Heart right ventricle (tissue), 16 donors: ENCODE results near the gene OR13J1. TPM values are rescaled to one million over a fixed set of nuclear protein-coding genes. Genes with fewer than 3 reads are reported as not detected.

Experiments
- ATAC-seq, 8 donors: fragments of 200-7000 bp; cut with Tn5 transposase; one replicate each; pipeline ENCODE4 v1.9.1; 2020; ENCODE audit warnings: mild to moderate bottlenecking in 8 of 8, moderate library complexity in 8 of 8, moderate number of reproducible peaks in 1 of 8
- DNase-seq, 2 donors: peaks; one replicate each; pipeline ENCODE4 v3.0.0-alpha.2; 2020
- H3K27ac ChIP-seq, 10 donors: fragments of 200-600 bp; sonication (generic) in 2 of 10; one replicate each; pipeline versions ENCODE4 v1.5.0 to v1.8.0; 2020 to 2022; ENCODE audit warnings: mild to moderate bottlenecking in 3 of 10
- H3K27me3 ChIP-seq, 7 donors: fragments of 200-600 bp; one replicate each; pipeline ENCODE4 v1.8.0; 2021 to 2022; ENCODE audit warnings: mild to moderate bottlenecking in 2 of 7
- H3K36me3 ChIP-seq, 9 donors: fragments of 200-600 bp; sonication (generic) in 1 of 9; one replicate each; pipeline versions ENCODE4 v1.5.0 to v1.8.0; 2020 to 2022; ENCODE audit warnings: mild to moderate bottlenecking in 2 of 9
- H3K4me1 ChIP-seq, 9 donors: fragments of 200-600 bp; sonication (generic) in 1 of 9; one replicate each; pipeline versions ENCODE4 v1.5.0 to v1.8.0; 2020 to 2022; ENCODE audit warnings: mild to moderate bottlenecking in 4 of 9
- H3K4me3 ChIP-seq, 10 donors: fragments of 200-600 bp; sonication (generic) in 2 of 10; one replicate each; pipeline versions ENCODE4 v1.5.0 to v1.8.0; 2020 to 2022; ENCODE audit warnings: mild to moderate bottlenecking in 7 of 10, moderate library complexity in 2 of 10
- H3K9me3 ChIP-seq, 11 donors: fragments of 200-600 bp in 10 of 11; sonication (generic) in 2 of 11; one replicate each; pipeline versions ENCODE4 v1.5.0 to v1.8.0; 2013 to 2022; ENCODE audit warnings: mild to moderate bottlenecking in 2 of 11, control low read depth in 1 of 11, moderate library complexity in 1 of 11
- CTCF ChIP-seq, 9 donors: fragments of 200-600 bp; sonication (generic) in 2 of 9; IDR thresholded peaks; one replicate each; pipeline versions ENCODE4 v1.5.0 to v1.8.0; 2021 to 2022; ENCODE audit warnings: antibody characterized with exemption in 9 of 9, mild to moderate bottlenecking in 5 of 9, moderate library complexity in 1 of 9
- WGBS, 2 donors: extraction: QIAGEN DNeasy Blood & Tissue Kit; methylation state at CpG; one replicate each; pipeline ENCODE4 v1.1.7; 2013; ENCODE audit warnings: inconsistent platforms in 1 of 2; 5-methylcytosine and 5-hydroxymethylcytosine counted together
- intact Hi-C, 10 donors: fragments of 100-400 bp; cut with DNase I; formaldehyde crosslinking; loops; one replicate each; pipeline versions ENCODE4 v1.11.1 to v1.14.2; 2022
- polyA plus RNA-seq, 2 donors: library from polyadenylated mRNA; stranded (reverse); fragments of 200-250 nt; gene quantifications; one replicate each; pipeline ENCODE4 v1.2.3, GENCODE V29; 2013
- total RNA-seq, 10 donors: library from RNA; stranded (reverse); fragmentation: NEBNext Ultra II Directional in 3 of 10; extraction: Animal tissue kit (Norgen Biotek cat#: 25700) in 3 of 10; gene quantifications; one replicate each; pipeline versions ENCODE4 v1.2.1 to v1.2.4, GENCODE V29; 2021 to 2023
- donor health status: Arrhythmogenic right ventricular cardiomyopathy.
- donor health status: ischemic (EF 13 %, LVEDD 7.1; RV severe dilation, severe dysfunction).
- donor health status: healthy with polysubstance abuse.
- donor health status: DM: no; HTN: yes; CAD: no.
- donor health status: DM: no; HTN: no; CAD: no.
- donor health status: ischemic (EF 25% LVEDD 6.9; RV normal size, moderate dysfunction).
- donor health status: ischemic (EF 25% LVEDD 5.7; RV mildly dilated, moderate dysfunction).
- donor health status: healthy.
- donor health status: DM: yes; HTN: yes; CAD: no.
- donor health status: Ischemic cardiomyopathy.
- donor health status: ischemic (EF 35%, LVEDD 5.7; RV mildly dilated, moderate dysfunction).
- donor health status: nonischemic (EF 11% LVEDD 7.7; RV severe dilation, severe dysfunction).
- donor health status: DM: yes; HTN: yes; CAD: no.
- donor health status: PGD.
- donor health status: ischemic (EF 29% LVEDD 5.4; RV normal size, mild dysfunction).
- donor health status: nonischemic (EF 23%, LVEDD 6.1; RV moderate dilation, normal function).

OR13J1 gene
- total and polyA plus RNA-seq, 12 donors = not detected

GRCh38 chr9:35905912-35906679 is 35.9 kb upstream of the OR13J1 start, which contains the start of gene HRCT1:
HRCT1 (plus strand) TSS chr9:35906202; CDS start chr9:35906288, 86 bp downstream.
- ATAC-seq = peak; percentile 23 to 72 (median 53)

GRCh38 chr9:35905051-35905781 is 35.0 kb upstream of the OR13J1 start:
- Histone ChIP-seq H3K4me1 (peaks cover 28 to 74% (median 71%) of the 10 kb centered on the region in 9 donors), H3K4me3 (peak overlapping the region in 2 of 10 donors; percentile 43 to 47), H3K9me3 (no peaks in the 10 kb centered on the region), H3K27ac (peak overlapping the region; percentile 84 to 98 (median 93)), H3K36me3 (no peaks in the 10 kb centered on the region), H3K27me3 (no peaks in the 10 kb centered on the region)
- 65% methylated on average over 8 of the region's 8 CpGs for WGBS, 2 donors
- TF ChIP-seq CTCF (IDR thresholded peaks at IDR 0.05) = no peak
- DNase-seq = no peak
- intact Hi-C loops = loop anchor here in 3 of 10 donors (2.0 to 10.0 kb wide), 2 partner anchors 40 to 250 kb away; partner anchors contain the start of genes CCDC107 (in 1 of the 3), RMRP (in 1 of the 3) and SIT1 (in 1 of the 3)
- ATAC-seq = no peak

More at GRCh38 chr9:35905912-35906679, 35.9 kb upstream of the OR13J1 start, which contains the start of gene HRCT1:
- intact Hi-C loops = loop anchor here in 5 of 10 donors (2.0 to 10.0 kb wide), 2 partner anchors 39 to 251 kb away; partner anchors contain the start of genes CCDC107 (in 1 of the 5), RMRP (in 1 of the 5) and SIT1 (in 1 of the 5)
- Histone ChIP-seq H3K36me3 (no peaks in the 10 kb centered on the region), H3K4me3 (peak within 1 kb of the TSS in 9 of 10 donors; percentile 18 to 54 (median 37)), H3K27me3 (no peaks in the 10 kb centered on the region), H3K27ac (peak within 1 kb of the TSS; percentile 84 to 98 (median 93)), H3K4me1 (peaks cover 31 to 83% (median 80%) of the 10 kb centered on the region in 9 donors), H3K9me3 (no peaks in the 10 kb centered on the region)
- no peak for TF ChIP-seq CTCF (IDR thresholded peaks at IDR 0.05)
- peak; percentile 91 for DNase-seq
- 43 to 53% methylated on average over 29 to 30 of the region's 30 CpGs for WGBS, 2 donors

- WGBS, 2 donors = 46 to 69% methylated on average over 8 of the region's 8 CpGs
- intact Hi-C loops = loop anchor here in 9 of 10 donors (1.0 to 10.0 kb wide), 6 partner anchors 38 to 250 kb away; partner anchors contain the start of genes CCDC107 (in 1 of the 9), RMRP (in 1 of the 9) and SIT1 (in 1 of the 9)
- H3K9me3 ChIP-seq = no peaks in the 10 kb centered on the region
These were observed 34.1 kb upstream of the OR13J1 start for GRCh38 chr9:35904338-35904737.

More at GRCh38 chr9:35904338-35904737, 34.1 kb upstream of the OR13J1 start:
- TF ChIP-seq CTCF (IDR thresholded peaks at IDR 0.05) = no peak
- Histone ChIP-seq H3K4me3 (no peak overlapping the region), H3K27ac (peak overlapping the region in 9 of 10 donors; percentile 84 to 98 (median 93)), H3K36me3 (no peaks in the 10 kb centered on the region), H3K4me1 (peaks cover 28 to 66% (median 63%) of the 10 kb centered on the region in 9 donors), H3K27me3 (no peaks in the 10 kb centered on the region)
- DNase-seq (no peak), ATAC-seq (no peak)
